Endothelial cell of umbilical vein (primary cell): ENCODE measurements around the gene SYT17. TPM values are rescaled to one million over a fixed set of nuclear protein-coding genes. Genes with fewer than 3 reads are reported as not detected.

ENCODE experiments used
- BruUV-seq: library from RNA; stranded (reverse); fragments of 400-500 nt; replicated peaks from 2 replicates; lab custom pipeline; 2021; lab: Mats Ljungman, UMichigan
- CTCF ChIA-PET: fragments of 300-600, 350-600 bp; sonication (Branson Sonifier 250); formaldehyde crosslinking; loops from one replicate; lab custom pipeline; 2021; ENCODE audit warnings: antibody characterized with exemption, inconsistent platforms; lab: Charles Lee
- POLR2A ChIA-PET: fragments of 300-600, 350-600 bp; sonication (Branson Sonifier 250); formaldehyde crosslinking; loops from one replicate; lab custom pipeline; 2021; ENCODE audit warnings: antibody characterized with exemption, inconsistent platforms; lab: Charles Lee
- DNase-seq: peaks from one replicate; pipeline ENCODE4 v3.0.0-alpha.2; 2011; ENCODE audit warnings: low read depth, low spot score
- FAIRE-seq: peaks from 2 replicates; lab custom pipeline; 2011; peaks lifted over from hg19 to GRCh38; lab: Jason Lieb, UNC
- H2AFZ ChIP-seq: 2 replicates; pipeline ENCODE4 v1.6.0; 2012; ENCODE audit warnings: low read depth, low read length, control low read depth, inconsistent platforms
- H3K27ac ChIP-seq: 2 replicates; pipeline ENCODE4 v1.5.1; 2011; ENCODE audit warnings: low read depth, mild to moderate bottlenecking, control low read depth, low read length, moderate library complexity; ENCODE audit not compliant: insufficient read depth
- H3K27me3 ChIP-seq, 2 experiments: 2 replicates each; pipeline versions ENCODE4 v1.6.0 to v1.6.1; 2011; ENCODE audit warnings: low read length in 2 of 2, mixed read lengths in 1 of 2; ENCODE audit not compliant: control insufficient read depth in 2 of 2, insufficient read depth in 2 of 2
- H3K36me3 ChIP-seq, 2 experiments: 2 replicates in 1 of 2; 3 replicates in 1 of 2; pipeline ENCODE4 v1.5.1; 2011; ENCODE audit warnings: low read length in 2 of 2, mild to moderate bottlenecking in 1 of 2, moderate library complexity in 1 of 2; ENCODE audit not compliant: control insufficient read depth in 2 of 2, insufficient read depth in 2 of 2; ENCODE audit errors: extremely low read depth in 1 of 2
- H3K4me1 ChIP-seq: 3 replicates; pipeline ENCODE4 v1.5.1; 2011; ENCODE audit warnings: mild to moderate bottlenecking, low read length; ENCODE audit not compliant: control insufficient read depth, insufficient read depth; ENCODE audit errors: extremely low read depth
- H3K4me2 ChIP-seq: 2 replicates; pipeline ENCODE4 v1.6.1; 2011; ENCODE audit warnings: low read length, control low read depth, mixed read lengths; ENCODE audit not compliant: insufficient read depth
- H3K4me3 ChIP-seq, 3 experiments: fragments of 200-600 bp in 1 of 3; sonication (generic), shearing (Covaris generic) in 1 of 3; replicated peaks in 1 of 3; 2 replicates each; pipeline ENCODE4 v1.5.1; 2011 to 2016; ENCODE audit warnings: control low read depth in 3 of 3, low read length in 3 of 3, mild to moderate bottlenecking in 2 of 3, inconsistent platforms in 1 of 3, low read depth in 1 of 3, moderate library complexity in 1 of 3; ENCODE audit not compliant: insufficient read depth in 1 of 3
- H3K79me2 ChIP-seq: 2 replicates; pipeline ENCODE4 v1.6.0; 2012; ENCODE audit warnings: low read length, inconsistent platforms; ENCODE audit not compliant: control insufficient read depth, insufficient read depth
- H3K9ac ChIP-seq: replicated peaks from 2 replicates; pipeline ENCODE3; 2011; ENCODE audit warnings: low read length, control low read depth; ENCODE audit not compliant: insufficient read depth; ENCODE audit errors: extremely low read depth
- H3K9me1 ChIP-seq: replicated peaks from 3 replicates; pipeline ENCODE4 v1.6.0; 2011; ENCODE audit warnings: mild to moderate bottlenecking, low read length; ENCODE audit not compliant: control insufficient read depth, insufficient read depth; ENCODE audit errors: extremely low read depth
- H3K9me3 ChIP-seq: replicated peaks from 2 replicates; pipeline ENCODE4 v1.5.1; 2012; ENCODE audit warnings: low read length, inconsistent platforms; ENCODE audit not compliant: control insufficient read depth, insufficient read depth
- H4K20me1 ChIP-seq: replicated peaks from 2 replicates; pipeline ENCODE3; 2011; ENCODE audit warnings: mild to moderate bottlenecking, low read length; ENCODE audit not compliant: control insufficient read depth, insufficient read depth; ENCODE audit errors: extremely low read depth
- CTCF ChIP-seq, 2 donors: IDR thresholded peaks; 1 replicate in 1 of 2; 2 replicates in 1 of 2; pipeline ENCODE4 v1.5.1; 2011; ENCODE audit warnings: low read length in 2 of 2, mild to moderate bottlenecking in 2 of 2, moderate library complexity in 2 of 2, control low read depth in 1 of 2, inconsistent platforms in 1 of 2, low read depth in 1 of 2; ENCODE audit not compliant: insufficient read depth in 1 of 2; ENCODE audit errors: extremely low read depth in 1 of 2
- EZH2 ChIP-seq: IDR thresholded peaks from 2 replicates; pipeline ENCODE4 v1.6.1; 2012; ENCODE audit warnings: borderline replicate concordance, low read depth, mild to moderate bottlenecking, moderate library complexity, low read length, inconsistent platforms; ENCODE audit not compliant: severe bottlenecking
- FOS ChIP-seq: IDR thresholded peaks from 2 replicates; pipeline ENCODE4 v1.6.1; 2011; ENCODE audit warnings: mild to moderate bottlenecking, low read length, moderate library complexity, borderline replicate concordance; ENCODE audit not compliant: insufficient read depth
- GATA2 ChIP-seq: IDR thresholded peaks from 2 replicates; pipeline ENCODE4 v1.7.0; 2011; ENCODE audit warnings: low read depth, mild to moderate bottlenecking, moderate library complexity, mixed read lengths, low read length; ENCODE audit not compliant: insufficient read length, insufficient read depth
- JUN ChIP-seq: IDR thresholded peaks from 2 replicates; pipeline ENCODE4 v1.6.1; 2011; ENCODE audit warnings: borderline replicate concordance, low read depth; ENCODE audit not compliant: insufficient read length, insufficient read depth
- MAX ChIP-seq: IDR thresholded peaks from 2 replicates; pipeline ENCODE4 v1.6.1; 2011; ENCODE audit not compliant: insufficient read depth, insufficient read length
- MYC ChIP-seq: IDR thresholded peaks from one replicate; pipeline ENCODE4 v1.6.1; 2011; ENCODE audit warnings: mild to moderate bottlenecking, low read depth, low read length
- POLR2A ChIP-seq: IDR thresholded peaks from 2 replicates; pipeline ENCODE4 v1.6.1; 2012; ENCODE audit warnings: low read depth, mild to moderate bottlenecking, control low read depth, low read length
- POLR2AphosphoS5 ChIP-seq: IDR thresholded peaks from 2 replicates; pipeline ENCODE4 v1.6.1; 2012; ENCODE audit warnings: low read depth, mild to moderate bottlenecking, control low read depth, low read length, moderate library complexity; ENCODE audit not compliant: insufficient read depth
- dilution Hi-C: fragments of 300-500 bp; cut with MboI; formaldehyde crosslinking; loops from one replicate; pipeline ENCODE4 v1.15.0; 2019; ENCODE audit warnings: low sequenced_read_pairs; ENCODE audit not compliant: extremely low pct_ligation_motif_present
- intact Hi-C: fragments of 100-400 bp; cut with micrococcal nuclease; formaldehyde crosslinking; loops from one replicate; pipeline ENCODE4 v1.10.0; 2022
- polyA plus RNA-seq, 4 experiments: library from polyadenylated mRNA; depleted of rRNA in 3 of 4; stranded (reverse) in 3 of 4; unstranded in 1 of 4; fragments of >200 nt; gene quantifications; 2 replicates each; pipeline versions ENCODE4 v1.2.1 to v1.2.3, GENCODE V29; 2011 to 2012; ENCODE audit warnings: missing spikeins in 1 of 4
- total RNA-seq: library from RNA; stranded (reverse); gene quantifications from 2 replicates; pipeline ENCODE4 v1.2.3, GENCODE V29; 2021

SYT17 gene
- total and polyA plus RNA-seq, 2 donors (not counting 3 experiments of a cell fraction or from before 2014, with no cell fraction given) = 1.9 to 4.2 TPM

GRCh38 chr16:19315889-19316433 is 147.9 kb downstream of the SYT17 start:
- Histone ChIP-seq H3K4me1 (no peaks in the 10 kb centered on the region), H3K4me2 (no peak overlapping the region), H4K20me1 (no peaks in the 10 kb centered on the region), H3K36me3 (no peaks in the 10 kb centered on the region), H3K79me2 (no peaks in the 10 kb centered on the region), H3K9me1 (no peaks in the 10 kb centered on the region), H3K9me3 (no peaks in the 10 kb centered on the region), H3K9ac (no peak overlapping the region), H2AFZ (no peak overlapping the region), H3K27ac (no peak overlapping the region), H3K27me3 (no peaks in the 10 kb centered on the region), H3K4me3 (no peak overlapping the region)
- CTCF ChIA-PET = no interaction called here
- intact Hi-C loops (no loop called here), dilution Hi-C loops (no loop called here)
- TF ChIP-seq FOS (no peak), POLR2AphosphoS5 (no peak), MAX (no peak), MYC (no peak)
- FAIRE-seq (no peak), DNase-seq (no peak)
- POLR2A ChIA-PET = no interaction called here
- no TSS peak for BruUV-seq

GRCh38 chr16:19316846-19317245 is 148.8 kb downstream of the SYT17 start:
- intact Hi-C loops (no loop called here), dilution Hi-C loops (no loop called here)
- Histone ChIP-seq H3K27ac (no peak overlapping the region), H3K4me1 (no peaks in the 10 kb centered on the region), H3K9ac (no peak overlapping the region), H3K36me3 (no peaks in the 10 kb centered on the region), H3K79me2 (no peaks in the 10 kb centered on the region), H3K27me3 (no peaks in the 10 kb centered on the region), H3K4me2 (no peak overlapping the region), H3K9me3 (no peaks in the 10 kb centered on the region), H3K9me1 (no peaks in the 10 kb centered on the region), H3K4me3 (no peak overlapping the region), H4K20me1 (no peaks in the 10 kb centered on the region), H2AFZ (no peak overlapping the region)
- BruUV-seq = no TSS peak
- ChIA-PET CTCF (no interaction called here), POLR2A (no interaction called here)
- FAIRE-seq (no peak), DNase-seq (no peak)
- TF ChIP-seq EZH2 (no peak), MAX (no peak), JUN (no peak), MYC (no peak), GATA2 (no peak), POLR2AphosphoS5 (no peak), CTCF (IDR thresholded peaks at IDR 0.05; ENCODE audit: extremely low read depth in 1 of 2, insufficient read depth in 1 of 2, low read depth in 1 of 2, low read length in 2 of 2) (no peak), FOS (no peak), POLR2A (no peak)
